Left colon (tissue), 2 donors: ENCODE results near the gene FOSL1. TPM values are rescaled to one million over a fixed set of nuclear protein-coding genes. Genes with fewer than 3 reads are reported as not detected.
"Not testable (repeated sequence)": the region's sequence is repeated elsewhere in the genome, so short reads cannot be mapped to it uniquely, and the experiment has no call there.

ENCODE experiments used
- ATAC-seq: fragments of 200-7000 bp; cut with Tn5 transposase; one replicate; pipeline ENCODE4 v1.9.1; 2020; ENCODE audit warnings: mild to moderate bottlenecking, moderate library complexity
- DNase-seq, 2 donors: peaks; one replicate each; pipeline ENCODE4 v3.0.0-alpha.2; 2020
- intact Hi-C, 2 donors: fragments of 100-400 bp; cut with DNase I in 1 of 2; cut with micrococcal nuclease in 1 of 2; formaldehyde crosslinking; loops; one replicate each; pipeline versions ENCODE4 v1.11.2 to v1.14.0; 2022; cut with DNase I, micrococcal nuclease
- total RNA-seq, 2 donors: library from RNA; stranded (reverse); fragmentation: NEBNext Ultra II Directional; extraction: Animal tissue kit (Norgen Biotek cat#: 25700); gene quantifications; one replicate each; pipeline ENCODE4 v1.2.1, GENCODE V29; 2021
- donor health status: DM: no; HTN: no; CAD: no.
- donor health status: DM: yes; HTN: yes; CAD: no.

Gene FOSL1
- total RNA-seq, 2 donors from 2014 or later = 1.1 to 1.8 TPM

- intact Hi-C loops = no loop called here
- DNase-seq (peak in 1 of 2 donors; percentile 18), ATAC-seq (no peak)
These were observed 50.8 kb downstream of the FOSL1 start for GRCh38 chr11:65849366-65849765.

GRCh38 chr11:65848693-65849092 lies 51.5 kb downstream of the FOSL1 start:
- DNase-seq, intact Hi-C loops, ATAC-seq: not testable (repeated sequence)

- no peak for ATAC-seq
- intact Hi-C loops = no loop called here
- DNase-seq = no peak
These were observed 52.4 kb downstream of the FOSL1 start for GRCh38 chr11:65847746-65848145.

GRCh38 chr11:65844231-65844872 lies 55.8 kb downstream of the FOSL1 start:
- DNase-seq = peak in 1 of 2 donors; percentile 56
- peak; percentile 74 for ATAC-seq
- intact Hi-C loops = no loop called here

- intact Hi-C loops = no loop called here
- DNase-seq = no peak
- peak; percentile 24 for ATAC-seq
These were observed 56.4 kb downstream of the FOSL1 start for GRCh38 chr11:65843811-65844210.

GRCh38 chr11:65842144-65842543 lies 58.0 kb downstream of the FOSL1 start:
- DNase-seq = no peak
- intact Hi-C loops = no loop called here
- peak; percentile 23 for ATAC-seq

Other genes starting within 250 kb of the FOSL1 start
- gene RELA, start 237.5 kb downstream of the FOSL1 start, total RNA-seq = 10 to 100 TPM; 57.6 to 62.9 TPM
- 10 to 100 TPM; 70.8 to 72.3 TPM for gene KAT5, start 188.1 kb downstream of the FOSL1 start, total RNA-seq
- 10 to 100 TPM; 23.7 to 31.2 TPM for gene RNASEH2C, start 179.6 kb downstream of the FOSL1 start, total RNA-seq
- 10 to 100 TPM; 21.7 to 22.4 TPM for gene AP5B1, start 119.4 kb downstream of the FOSL1 start, total RNA-seq
- gene OVOL1, start 113.3 kb downstream of the FOSL1 start, total RNA-seq = 10 to 100 TPM; 29.5 to 35.9 TPM
- gene SNX32, start 66.4 kb downstream of the FOSL1 start, total RNA-seq = 1 to 10 TPM; 1.6 to 3.8 TPM
- gene CFL1, start 42.2 kb downstream of the FOSL1 start, total RNA-seq = 1,000 to 10,000 TPM; 1,740 to 2,016 TPM
- gene MUS81, start 40.0 kb downstream of the FOSL1 start, total RNA-seq = 10 to 100 TPM; 55.7 to 63.4 TPM
- 10 to 100 TPM in 1 of 2 donors, 1 to 10 TPM in 1; 4.5 to 21.4 TPM for gene EFEMP2, start 27.6 kb downstream of the FOSL1 start, total RNA-seq
- gene CTSW, start 20.6 kb downstream of the FOSL1 start, total RNA-seq = 1 to 10 TPM; 1.5 to 2.4 TPM
- 10 to 100 TPM; 47.7 to 49.6 TPM for gene FIBP, start 11.9 kb downstream of the FOSL1 start, total RNA-seq
- gene CCDC85B, start 9.7 kb downstream of the FOSL1 start, total RNA-seq = 1 to 10 TPM; 7.1 to 8.6 TPM
- 10 to 100 TPM; 18.6 to 29.3 TPM for gene C11orf68, start 18.7 kb upstream of the FOSL1 start, total RNA-seq
- 10 to 100 TPM; 47.3 to 53.4 TPM for gene DRAP1, start 19.0 kb upstream of the FOSL1 start, total RNA-seq
- gene TSGA10IP, start 45.1 kb upstream of the FOSL1 start, total RNA-seq = not detected
- gene SART1, start 61.3 kb upstream of the FOSL1 start, total RNA-seq = 10 to 100 TPM; 41.1 to 46.4 TPM
- 10 to 100 TPM; 21.6 to 31.3 TPM for gene EIF1AD, start 101.8 kb upstream of the FOSL1 start, total RNA-seq
- gene BANF1, start 102.1 kb upstream of the FOSL1 start, total RNA-seq = 100 to 1,000 TPM; 103 to 111 TPM
- not detected for gene CST6, start 111.6 kb upstream of the FOSL1 start, total RNA-seq
- gene CATSPER1, start 126.1 kb upstream of the FOSL1 start, total RNA-seq = under 1 TPM in 1 of 2 donors, not detected in 1; 0.39 TPM
- gene GAL3ST3, start 148.8 kb upstream of the FOSL1 start, total RNA-seq = not detected
- 100 to 1,000 TPM; 123 to 131 TPM for gene SF3B2, start 152.0 kb upstream of the FOSL1 start, total RNA-seq
- 10 to 100 TPM; 17.1 to 19.2 TPM for gene PACS1, start 169.9 kb upstream of the FOSL1 start, total RNA-seq